Glomerular visceral epithelial cell (primary cell): ENCODE measurements around the gene XXYLT1.
A peak's percentile ranks its signal among the peaks of the same experiment; 100 is the strongest.
"Not testable (repeated sequence)": the region's sequence is repeated elsewhere in the genome, so short reads cannot be mapped to it uniquely, and the experiment has no call there.

Experiments
- DNase-seq: peaks from one replicate; pipeline ENCODE4 v3.0.0-alpha.2; 2016; ENCODE audit errors: extremely low spot score

XXYLT1 gene

GRCh38 chr3:195207731-195208130 is 63.2 kb downstream of the XXYLT1 start:
- DNase-seq = no peak

DNA sequence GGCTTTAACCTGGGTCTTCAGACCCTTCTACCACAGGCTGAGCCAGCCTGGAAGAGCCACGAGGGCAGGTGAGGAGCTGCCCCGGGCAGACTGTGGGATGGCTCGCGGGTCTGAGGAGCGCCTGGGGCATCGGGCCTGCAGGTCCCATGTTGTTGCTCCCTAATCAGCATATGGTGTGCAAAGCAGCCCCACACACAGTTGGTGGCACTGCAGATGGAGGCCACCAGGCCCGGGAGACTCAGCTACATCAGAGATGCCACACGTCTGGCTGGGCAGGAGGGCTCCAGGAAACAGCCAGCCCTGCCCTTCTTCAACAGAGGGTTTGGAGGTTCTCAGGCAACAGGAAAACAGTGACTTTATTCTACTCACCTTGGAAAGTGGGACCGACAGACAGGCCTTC is 63.9 kb downstream of the XXYLT1 start:
- DNase-seq = no peak

GRCh38 chr3:195204360-195205163 is 66.4 kb downstream of the XXYLT1 start:
- DNase-seq = peak; percentile 93

DNA sequence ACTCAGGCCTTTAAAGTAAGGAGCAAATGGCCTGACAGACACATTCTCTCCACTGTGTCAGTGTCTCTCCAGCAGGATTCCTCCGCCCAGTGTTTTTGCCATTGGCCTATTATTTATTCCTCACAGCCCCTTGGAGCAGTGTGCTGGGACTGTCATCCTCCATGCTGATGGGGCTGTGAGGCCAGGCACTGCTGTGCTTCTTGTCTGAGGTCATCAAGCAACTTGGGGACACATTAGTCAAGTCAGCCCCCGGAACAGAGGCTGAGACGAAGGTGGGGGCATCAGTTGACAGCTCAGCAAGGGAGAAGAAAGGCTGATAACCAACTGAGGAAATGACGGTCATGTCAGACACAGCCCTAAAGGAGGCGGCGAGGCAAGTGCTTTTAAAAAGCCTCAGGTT is 67.4 kb downstream of the XXYLT1 start:
- no peak for DNase-seq

GRCh38 chr3:195201295-195201694 is 69.7 kb downstream of the XXYLT1 start:
- DNase-seq = no peak

- peak; percentile 24 for DNase-seq
These were observed 70.7 kb downstream of the XXYLT1 start for GRCh38 chr3:195200010-195200822.

DNA sequence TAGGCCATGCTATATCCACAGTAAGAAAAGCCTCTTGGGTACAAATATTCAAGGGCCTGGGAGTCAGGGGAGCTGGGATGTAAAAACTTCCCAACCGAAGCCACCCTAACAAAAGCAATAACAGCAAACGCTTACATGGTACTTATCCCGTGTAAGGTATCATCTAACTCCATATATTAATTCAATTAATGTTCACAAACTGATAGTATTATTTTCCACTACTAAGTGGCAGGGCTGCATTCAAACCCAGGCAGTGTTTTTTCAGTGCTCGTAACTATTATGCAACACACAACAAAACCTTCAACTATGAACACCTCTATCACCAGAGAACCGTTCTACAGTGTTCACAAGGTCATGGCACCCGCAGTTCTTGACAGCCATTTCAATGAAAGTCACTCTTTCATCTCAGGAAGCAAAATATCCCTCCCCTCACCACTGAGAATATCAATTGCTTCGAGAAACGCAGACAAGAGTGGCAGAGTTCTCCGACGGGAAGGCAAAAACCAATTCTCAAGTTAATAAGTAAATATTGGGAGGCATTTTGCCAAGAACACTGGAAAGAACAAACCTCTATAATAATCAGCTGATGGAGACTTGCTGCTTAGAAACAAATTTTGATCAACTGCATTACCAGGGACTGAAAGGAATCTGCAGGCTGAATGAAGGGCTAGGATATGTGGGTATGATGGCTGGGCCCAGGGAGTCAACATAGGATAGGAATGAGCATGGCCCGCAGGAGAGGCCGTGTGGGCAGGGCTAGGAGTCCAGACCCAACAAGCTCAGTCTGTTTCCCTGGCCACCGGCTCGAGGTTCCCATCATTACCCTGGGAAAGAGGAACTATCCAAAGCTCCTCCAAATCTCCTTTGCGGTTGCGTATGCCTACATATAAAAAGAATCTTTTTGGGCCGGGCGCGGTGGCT is 72.3 kb downstream of the XXYLT1 start:
- DNase-seq = no peak

DNA sequence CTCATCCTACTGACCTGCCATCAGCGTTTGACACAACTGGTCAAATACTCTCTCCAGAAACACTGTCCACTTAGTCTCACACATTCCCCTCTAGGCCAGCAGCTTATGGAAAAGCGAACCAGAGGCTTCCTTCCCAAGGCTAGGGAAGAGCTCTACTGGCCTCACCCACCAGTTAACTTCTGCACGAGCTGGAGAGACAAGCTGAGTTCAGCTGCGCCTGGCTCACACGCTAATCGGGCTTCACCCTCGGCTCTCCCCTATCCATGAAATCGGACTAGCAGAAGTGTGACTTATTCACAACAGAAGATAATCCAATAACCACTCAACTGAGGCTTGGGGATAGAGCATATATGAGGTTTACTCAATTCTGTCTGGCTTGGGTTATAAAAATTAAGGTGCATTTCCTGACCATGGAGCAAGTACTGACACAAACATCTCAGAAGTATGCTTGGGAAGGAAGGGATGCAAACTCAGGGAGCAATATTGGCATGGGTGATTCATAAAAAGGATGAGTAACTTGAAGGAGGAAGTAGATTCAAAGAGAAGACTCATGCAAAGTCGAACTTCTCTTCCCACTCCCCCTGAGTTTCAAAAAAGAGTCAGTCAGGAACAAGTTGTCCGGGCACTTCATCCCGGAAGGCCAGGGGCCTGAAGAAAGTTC is 73.1 kb downstream of the XXYLT1 start:
- peak; percentile 60 for DNase-seq

GRCh38 chr3:195196266-195196665 is 74.7 kb downstream of the XXYLT1 start:
- no peak for DNase-seq

DNA sequence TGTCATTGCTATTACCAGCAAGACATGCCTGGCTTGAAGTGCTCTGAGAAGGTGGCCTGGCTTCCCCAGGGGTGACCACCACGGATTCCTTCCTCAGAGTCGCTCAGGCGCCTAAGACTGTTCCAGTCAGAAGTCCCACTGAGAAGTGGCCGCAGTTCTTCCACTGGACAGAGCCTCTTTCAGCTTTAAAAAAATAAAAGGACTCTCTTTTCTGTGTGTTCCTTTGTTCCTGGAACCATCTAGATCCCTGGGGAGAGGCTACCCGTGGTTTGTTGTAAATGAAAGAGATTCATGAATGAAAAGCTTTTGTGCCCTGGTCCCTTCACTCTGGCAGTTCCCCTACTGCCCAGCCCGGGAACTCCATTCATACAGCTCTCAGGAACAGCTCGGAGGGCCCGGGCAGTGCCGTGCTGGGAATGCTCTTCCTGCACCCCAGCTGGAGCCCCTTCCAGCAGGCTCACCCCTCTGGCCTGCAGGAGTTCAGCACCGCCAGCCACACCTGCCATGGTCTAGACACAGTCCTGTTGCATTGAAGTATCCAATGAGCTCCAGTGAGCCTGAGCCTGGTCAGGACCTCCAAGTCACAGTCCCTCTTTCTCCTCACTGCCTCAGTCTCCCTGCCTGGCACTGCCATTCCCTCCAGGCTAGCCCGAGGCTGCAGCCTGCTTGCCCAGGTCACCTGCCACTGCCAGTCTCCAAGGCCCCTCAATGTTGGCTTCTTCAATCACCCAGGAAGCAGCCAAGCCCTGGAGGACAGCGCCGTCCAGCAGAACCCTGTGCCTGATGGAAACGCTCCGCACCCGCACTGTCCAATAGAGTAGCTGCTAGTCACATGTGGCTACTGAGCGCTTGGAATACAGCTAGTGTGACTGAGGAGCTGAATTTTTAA is 75.4 kb downstream of the XXYLT1 start:
- DNase-seq = no peak

DNA sequence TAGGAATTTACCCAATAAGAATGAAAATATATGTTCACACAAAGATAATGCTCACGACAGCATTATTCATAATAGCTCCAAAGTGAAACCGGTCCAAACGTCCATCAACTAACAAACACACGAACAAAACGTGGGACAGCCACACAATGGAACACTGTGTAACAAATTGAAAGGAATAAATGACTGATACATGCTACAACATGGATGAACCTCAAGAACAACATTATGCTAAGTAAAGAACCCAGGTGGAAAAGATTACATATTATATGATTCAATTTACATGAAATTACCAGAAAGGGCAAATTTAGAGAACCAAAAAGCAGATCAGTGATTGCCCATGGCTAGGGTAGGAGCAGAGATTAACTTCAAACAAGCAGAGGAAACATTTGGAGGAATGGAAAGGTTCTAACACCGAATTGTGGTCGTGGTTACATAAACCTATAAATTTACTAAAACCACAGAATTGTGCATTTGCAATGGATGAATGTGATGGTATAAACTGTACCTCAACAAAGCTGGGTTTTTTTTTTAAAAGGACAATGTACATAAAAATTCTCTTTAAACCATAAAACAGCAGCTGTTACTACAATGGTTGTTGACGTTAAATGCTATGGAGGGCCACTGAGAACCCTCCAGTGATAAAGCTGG is 76.3 kb downstream of the XXYLT1 start:
- DNase-seq = no peak

DNA sequence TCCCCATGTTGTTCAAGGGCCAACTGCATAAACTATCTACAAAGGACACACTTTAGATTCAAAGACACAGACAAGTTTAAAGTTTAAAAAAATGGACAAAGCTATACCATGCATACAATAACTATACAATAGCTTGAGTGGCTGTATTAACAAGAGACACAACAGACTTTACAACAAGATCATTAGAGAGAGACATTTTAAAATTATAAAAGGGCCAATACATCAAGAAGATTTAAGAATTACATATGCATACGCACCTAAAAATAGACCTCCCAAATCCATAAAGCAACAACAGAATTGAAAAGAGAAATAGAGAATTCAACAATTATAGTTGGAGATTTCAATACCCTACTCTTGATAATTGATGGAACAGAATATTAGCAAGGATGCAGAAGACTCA is 79.4 kb downstream of the XXYLT1 start:
- DNase-seq = no peak

GRCh38 chr3:195189821-195190220 is 81.1 kb downstream of the XXYLT1 start:
- DNase-seq = no peak

GRCh38 chr3:195188426-195188927 is 82.5 kb downstream of the XXYLT1 start:
- DNase-seq = no peak

- peak; percentile 22 for DNase-seq
These were observed 83.1 kb downstream of the XXYLT1 start for GRCh38 chr3:195187609-195188425.

GRCh38 chr3:195186710-195187047 is 84.3 kb downstream of the XXYLT1 start:
- not testable (repeated sequence) for DNase-seq

GRCh38 chr3:195186041-195186709 is 84.8 kb downstream of the XXYLT1 start:
- DNase-seq = no peak

- no peak for DNase-seq
These were observed 85.4 kb downstream of the XXYLT1 start for GRCh38 chr3:195185583-195185982.
